ENCODE results near the gene TP53BP1. TPM values are rescaled to one million over a fixed set of nuclear protein-coding genes. Genes with fewer than 3 reads are reported as not detected.

TP53BP1 gene
- polyA plus RNA-seq, 3 donors from 2014 or later: 0.55 to 7.8 (median 3.0) TPM

DNA sequence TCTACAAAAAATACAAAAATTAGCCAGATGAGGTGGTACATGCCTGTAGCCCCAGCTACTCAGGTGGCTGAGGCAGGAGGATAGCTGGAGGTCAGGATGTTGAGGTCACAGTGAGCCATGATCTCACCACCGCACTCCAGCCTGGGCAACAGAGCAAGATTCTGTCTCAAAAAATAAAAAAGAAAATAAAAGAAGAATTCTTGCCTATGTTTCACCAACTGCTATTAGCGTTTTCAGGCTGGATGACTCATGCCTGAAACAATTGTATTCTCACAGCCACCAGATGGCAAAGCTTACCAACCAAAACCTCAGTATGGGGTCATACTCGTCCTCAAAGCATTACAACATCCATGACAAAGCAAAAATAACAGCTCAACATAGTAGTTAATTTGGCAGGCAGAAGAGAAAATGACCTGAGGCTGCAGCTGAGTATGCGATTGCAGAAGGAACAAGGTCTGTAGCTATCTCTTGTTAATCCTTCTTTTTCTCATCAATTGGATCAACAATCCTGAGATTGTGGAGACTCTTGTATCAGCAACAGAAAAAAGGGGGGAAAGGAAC, 52.2 kb downstream of the TP53BP1 start:
- H3K4me3 Mint-ChIP-seq: no peak overlapping the region
- peak overlapping the region in 2 of 6 donors; percentile 5 to 11 for H3K27ac Mint-ChIP-seq
- H3K9me3 Mint-ChIP-seq: no peaks in the 10 kb centered on the region
- H3K36me3 Mint-ChIP-seq: peaks cover 12 to 19% (median 14%) of the 10 kb centered on the region in 3 donors
- DNase-seq: peak; percentile 3 to 28 (median 4)
- H3K4me1 Mint-ChIP-seq: peaks cover 0 to 2% of the 10 kb centered on the region in 2 donors
- H3K27me3 Mint-ChIP-seq (ENCODE audit: low read depth in 3 of 3): no peaks in the 10 kb centered on the region

DNA sequence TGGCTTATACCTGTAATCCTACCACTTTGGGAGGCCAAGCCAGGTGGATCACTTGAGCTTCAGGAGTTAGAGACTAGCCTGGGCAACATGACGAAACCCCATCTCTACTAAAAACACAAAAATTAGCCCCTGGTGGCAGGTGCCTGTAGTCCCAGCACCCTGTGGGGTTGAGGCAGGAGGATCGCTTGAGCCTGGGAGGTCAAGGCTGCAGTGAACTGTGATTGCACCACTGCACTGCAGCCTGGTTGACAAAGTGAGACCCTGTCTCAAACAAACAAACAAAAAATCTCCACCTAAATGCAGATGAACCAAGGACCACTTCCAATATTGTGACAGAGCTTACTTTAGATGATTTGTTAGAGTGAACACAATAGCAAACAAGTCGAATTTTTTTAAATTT, 53.7 kb downstream of the TP53BP1 start:
- Mint-ChIP-seq H3K4me1 (peaks cover 0 to 2% of the 10 kb centered on the region in 2 donors), H3K36me3 (peaks cover 3 to 15% (median 7%) of the 10 kb centered on the region in 3 donors), H3K27ac (no peak overlapping the region), H3K4me3 (no peak overlapping the region), H3K9me3 (no peaks in the 10 kb centered on the region), H3K27me3 (ENCODE audit: low read depth in 3 of 3) (no peaks in the 10 kb centered on the region)
- no peak for DNase-seq

DNA sequence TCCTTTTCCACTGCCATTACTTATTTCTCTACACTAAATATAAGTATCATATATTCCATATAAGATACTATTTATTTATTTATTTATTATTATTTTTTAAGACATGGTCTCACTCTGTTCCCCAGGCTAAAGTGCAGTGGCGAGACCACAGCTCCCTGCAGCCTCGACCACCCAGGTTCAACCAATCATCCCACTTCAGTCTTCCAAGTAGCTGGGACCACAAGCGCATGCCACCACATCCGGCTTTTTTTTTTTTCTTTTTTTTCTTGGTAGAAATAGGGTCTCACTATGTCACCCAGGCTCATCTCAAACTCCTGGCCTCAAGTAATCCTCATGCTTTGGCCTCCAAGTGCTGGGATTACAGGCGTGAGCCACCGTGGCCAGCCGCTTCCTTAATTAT, 56.6 kb downstream of the TP53BP1 start:
- H3K36me3 Mint-ChIP-seq: peaks cover 16 to 34% (median 21%) of the 10 kb centered on the region in 3 donors
- no peak overlapping the region for H3K4me3 Mint-ChIP-seq
- peaks cover 0 to 2% of the 10 kb centered on the region in 2 donors for H3K4me1 Mint-ChIP-seq
- H3K9me3 Mint-ChIP-seq: no peaks in the 10 kb centered on the region
- H3K27me3 Mint-ChIP-seq (ENCODE audit: low read depth in 3 of 3): no peaks in the 10 kb centered on the region
- DNase-seq: no peak
- no peak overlapping the region for H3K27ac Mint-ChIP-seq

DNA sequence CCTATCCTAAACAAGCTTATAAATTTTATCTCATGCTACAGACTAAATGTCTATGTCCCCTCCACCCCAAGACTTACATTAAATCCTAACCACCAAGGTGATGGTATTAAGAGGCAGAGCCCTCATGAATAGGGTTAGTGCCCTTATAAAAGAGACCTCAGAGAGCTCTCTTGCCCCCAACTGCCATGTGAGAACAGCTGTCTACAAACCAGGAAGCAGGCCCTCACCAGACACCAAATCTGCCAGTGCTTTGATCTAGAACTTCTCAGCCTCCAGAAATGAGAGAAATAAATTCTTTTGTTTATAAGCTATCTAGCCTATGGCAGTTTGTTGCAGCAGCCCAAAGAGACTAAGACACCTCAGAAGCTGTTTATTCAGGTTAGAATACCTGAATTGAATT, 58.5 kb downstream of the TP53BP1 start:
- H3K4me1 Mint-ChIP-seq: no peaks in the 10 kb centered on the region
- H3K9me3 Mint-ChIP-seq: no peaks in the 10 kb centered on the region
- H3K4me3 Mint-ChIP-seq: no peak overlapping the region
- H3K36me3 Mint-ChIP-seq: peaks cover 18 to 35% (median 23%) of the 10 kb centered on the region in 3 donors
- H3K27me3 Mint-ChIP-seq (ENCODE audit: low read depth in 3 of 3): no peaks in the 10 kb centered on the region
- DNase-seq: no peak
- no peak overlapping the region for H3K27ac Mint-ChIP-seq

DNA sequence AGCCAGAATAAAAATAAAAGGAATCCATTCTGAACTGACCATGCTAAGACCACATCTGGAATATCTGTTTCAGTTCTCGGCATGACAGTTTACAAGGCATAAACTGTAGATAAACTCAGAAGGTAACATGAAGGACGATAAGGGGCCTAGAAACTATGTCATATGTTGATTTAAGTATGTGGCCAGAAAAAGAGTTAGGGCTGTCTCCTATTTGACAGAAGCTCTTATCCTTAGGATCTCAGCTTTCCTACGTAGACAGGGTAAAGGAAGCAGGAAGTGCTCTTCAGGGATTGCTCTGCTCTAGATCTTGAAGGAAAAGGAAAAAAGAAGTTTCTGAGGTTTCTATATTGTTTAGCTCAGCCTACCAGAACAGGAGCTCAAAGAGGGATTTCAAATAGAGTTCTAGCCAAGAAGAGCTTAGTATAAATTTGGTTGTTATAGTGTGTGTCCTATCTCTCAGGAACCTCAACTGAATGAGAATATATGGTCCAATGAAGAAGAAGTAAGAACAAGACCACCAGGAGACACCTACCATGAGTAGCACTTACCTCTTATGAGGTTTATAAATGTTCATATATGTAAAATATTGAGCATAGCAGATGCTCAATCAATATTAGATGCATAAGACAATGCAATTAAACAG, 59.2 kb downstream of the TP53BP1 start:
- H3K27me3 Mint-ChIP-seq (ENCODE audit: low read depth in 3 of 3): no peaks in the 10 kb centered on the region
- peaks cover 18 to 34% (median 23%) of the 10 kb centered on the region in 3 donors for H3K36me3 Mint-ChIP-seq
- H3K27ac Mint-ChIP-seq: peak overlapping the region in 1 of 6 donors; percentile 41
- DNase-seq: no peak
- no peak overlapping the region for H3K4me3 Mint-ChIP-seq
- H3K4me1 Mint-ChIP-seq: no peaks in the 10 kb centered on the region
- H3K9me3 Mint-ChIP-seq: no peaks in the 10 kb centered on the region

DNA sequence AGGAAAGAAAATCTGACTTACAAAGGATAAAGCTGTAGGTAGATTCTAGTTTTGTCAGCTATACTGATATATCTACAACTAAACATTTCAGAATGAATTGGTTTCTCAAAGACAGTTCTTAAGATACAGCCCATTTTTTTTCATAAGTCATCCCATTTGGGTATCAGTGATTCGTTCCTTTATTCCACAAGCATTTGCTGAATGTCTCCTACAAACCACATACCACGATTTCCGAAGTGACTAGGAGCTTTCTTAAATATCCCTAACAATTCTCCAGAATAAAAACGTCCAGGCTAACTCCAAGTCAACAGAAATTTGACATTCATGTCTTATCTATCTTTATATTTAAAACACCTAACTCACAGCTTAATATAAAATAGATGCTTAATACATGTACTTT, 59.8 kb downstream of the TP53BP1 start:
- Mint-ChIP-seq H3K36me3 (peaks cover 19 to 29% (median 24%) of the 10 kb centered on the region in 3 donors), H3K27ac (no peak overlapping the region), H3K4me3 (no peak overlapping the region), H3K27me3 (ENCODE audit: low read depth in 3 of 3) (no peaks in the 10 kb centered on the region), H3K4me1 (no peaks in the 10 kb centered on the region), H3K9me3 (no peaks in the 10 kb centered on the region)
- DNase-seq: no peak

DNA sequence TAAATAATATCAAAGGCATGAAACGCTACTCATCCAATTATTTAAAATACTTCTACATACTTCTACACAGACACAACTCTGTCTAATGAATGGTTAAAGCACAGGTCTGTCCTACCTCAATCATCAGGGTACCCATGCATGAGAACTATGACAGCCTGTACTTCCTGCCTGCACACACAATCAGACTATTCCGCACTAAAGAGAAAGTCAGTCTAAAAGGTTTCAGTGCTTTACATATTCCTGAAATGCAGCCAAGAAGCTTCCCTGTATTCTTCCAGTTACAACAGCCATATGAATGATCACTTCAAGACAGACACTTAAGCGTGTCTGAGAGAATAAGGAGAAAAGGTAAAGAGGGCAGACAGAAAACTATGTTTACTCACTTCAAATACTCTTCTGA, 63.3 kb downstream of the TP53BP1 start:
- Mint-ChIP-seq H3K9me3 (no peaks in the 10 kb centered on the region), H3K36me3 (peaks cover 29 to 36% (median 30%) of the 10 kb centered on the region in 3 donors), H3K27me3 (ENCODE audit: low read depth in 3 of 3) (peaks cover 0 to 2% (median 0%) of the 10 kb centered on the region in 3 donors), H3K4me3 (no peak overlapping the region), H3K4me1 (no peaks in the 10 kb centered on the region), H3K27ac (no peak overlapping the region)
- DNase-seq: no peak

DNA sequence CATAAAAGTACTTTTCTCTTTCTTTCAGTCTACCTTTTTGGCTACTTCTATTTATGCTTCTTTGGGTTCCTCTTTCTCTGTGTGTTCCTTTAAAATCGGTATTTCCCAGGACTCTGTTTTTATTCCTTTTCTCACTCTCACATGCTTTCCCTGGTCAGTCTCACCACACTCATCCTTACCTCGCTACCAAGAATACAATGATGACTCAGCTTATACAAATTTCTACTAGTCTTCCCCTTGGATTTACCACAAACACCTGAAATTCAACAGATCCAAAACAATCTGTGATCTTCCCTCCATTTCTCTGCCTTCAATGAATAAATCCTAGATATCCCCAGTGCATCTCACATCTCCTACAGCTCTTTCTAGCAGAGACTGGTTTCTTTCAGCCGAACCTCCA, 69.2 kb downstream of the TP53BP1 start:
- Mint-ChIP-seq H3K36me3 (peaks cover 33 to 41% (median 35%) of the 10 kb centered on the region in 3 donors), H3K27me3 (ENCODE audit: low read depth in 3 of 3) (peaks cover 0 to 2% (median 0%) of the 10 kb centered on the region in 3 donors), H3K4me1 (no peaks in the 10 kb centered on the region), H3K27ac (no peak overlapping the region), H3K4me3 (no peak overlapping the region), H3K9me3 (no peaks in the 10 kb centered on the region)
- DNase-seq: no peak

DNA sequence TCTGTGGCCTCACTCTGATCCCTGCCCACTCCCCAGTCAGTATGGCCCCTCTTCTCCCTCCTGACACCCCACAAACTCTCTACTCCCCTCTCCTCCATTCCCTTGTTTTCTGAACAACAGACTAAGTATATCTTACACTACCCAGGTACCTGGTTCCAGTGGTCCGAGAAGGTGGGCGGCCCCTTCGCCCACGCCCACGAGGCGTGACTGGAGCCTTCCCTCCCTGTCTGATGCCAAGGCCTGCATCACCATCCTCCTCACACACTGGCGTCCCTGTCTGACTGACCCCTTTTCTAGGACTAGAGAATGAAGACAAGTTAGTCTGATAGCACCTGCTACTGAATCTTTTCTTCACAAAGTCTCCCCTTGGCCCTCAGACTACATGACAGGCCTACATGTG, 72.1 kb downstream of the TP53BP1 start:
- no peak overlapping the region for H3K4me3 Mint-ChIP-seq
- no peaks in the 10 kb centered on the region for H3K9me3 Mint-ChIP-seq
- no peak for DNase-seq
- H3K27me3 Mint-ChIP-seq (ENCODE audit: low read depth in 3 of 3): peaks cover 0 to 2% (median 2%) of the 10 kb centered on the region in 3 donors
- no peaks in the 10 kb centered on the region for H3K4me1 Mint-ChIP-seq
- no peak overlapping the region for H3K27ac Mint-ChIP-seq
- H3K36me3 Mint-ChIP-seq: peaks cover 29 to 36% (median 35%) of the 10 kb centered on the region in 3 donors

DNA sequence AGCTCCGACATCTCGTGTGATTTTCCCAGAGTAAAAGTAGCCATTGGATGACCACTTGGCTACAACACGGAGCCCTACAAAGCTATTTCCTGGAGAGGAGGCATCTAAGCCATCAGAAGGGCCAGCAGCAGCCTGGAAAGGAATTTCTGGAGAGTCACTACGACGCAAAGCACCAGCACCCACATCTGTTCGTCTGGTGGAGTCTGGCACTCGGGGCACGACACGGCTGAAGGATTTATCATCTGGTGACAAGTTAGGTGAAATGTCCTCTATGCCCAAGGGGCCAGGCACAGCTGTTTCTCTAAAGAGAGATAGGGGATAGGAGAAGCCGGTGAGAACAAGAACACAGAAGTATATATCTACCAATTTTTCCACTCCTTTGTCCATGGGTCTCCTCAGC, 72.5 kb downstream of the TP53BP1 start:
- no peak overlapping the region for H3K27ac Mint-ChIP-seq
- DNase-seq: no peak
- H3K27me3 Mint-ChIP-seq (ENCODE audit: low read depth in 3 of 3): peaks cover 0 to 2% (median 0%) of the 10 kb centered on the region in 3 donors
- H3K4me3 Mint-ChIP-seq: no peak overlapping the region
- H3K9me3 Mint-ChIP-seq: no peaks in the 10 kb centered on the region
- peaks cover 29 to 40% (median 39%) of the 10 kb centered on the region in 3 donors for H3K36me3 Mint-ChIP-seq
- H3K4me1 Mint-ChIP-seq: no peaks in the 10 kb centered on the region

DNA sequence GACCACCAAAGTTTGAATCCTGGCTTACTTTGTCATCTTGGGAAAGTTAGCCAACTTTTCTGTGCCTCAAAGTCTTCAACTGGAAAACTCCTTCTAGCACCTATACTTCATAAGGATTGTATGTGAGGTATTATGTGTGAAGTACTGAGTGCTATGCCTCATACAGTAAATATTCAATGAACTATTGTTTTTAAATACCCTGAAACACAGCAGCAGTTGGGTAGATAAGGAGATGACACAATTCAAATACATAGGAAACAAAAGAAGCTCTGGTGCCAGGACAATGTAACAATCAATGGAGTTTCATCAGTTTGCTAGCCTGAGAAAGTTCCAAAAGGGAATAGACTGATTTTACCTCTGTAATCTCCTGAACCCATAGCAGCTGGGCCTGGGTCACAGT, 78.8 kb downstream of the TP53BP1 start:
- Mint-ChIP-seq H3K27me3 (ENCODE audit: low read depth in 3 of 3) (peaks cover 0 to 2% (median 2%) of the 10 kb centered on the region in 3 donors), H3K36me3 (peaks cover 18 to 37% (median 21%) of the 10 kb centered on the region in 3 donors), H3K4me3 (no peak overlapping the region), H3K4me1 (no peaks in the 10 kb centered on the region), H3K27ac (no peak overlapping the region), H3K9me3 (no peaks in the 10 kb centered on the region)
- no peak for DNase-seq

DNA sequence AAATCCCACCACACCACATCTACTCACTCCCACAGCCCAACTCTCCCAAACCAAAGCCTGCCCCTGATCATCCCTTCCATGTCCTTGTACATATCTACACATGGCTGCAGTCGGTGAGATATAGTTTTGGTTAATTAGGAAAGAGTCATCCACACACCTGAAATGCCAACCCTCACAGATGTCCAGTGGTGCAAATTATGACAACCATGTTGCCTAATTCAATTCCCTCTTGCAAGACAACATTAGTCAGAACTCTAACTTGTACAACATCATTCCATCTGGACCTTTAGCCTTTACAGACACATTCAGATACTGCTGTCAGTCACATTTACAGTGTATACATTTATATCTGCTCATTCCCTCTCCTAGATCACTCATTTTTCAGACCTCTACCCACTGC, 80.9 kb downstream of the TP53BP1 start:
- Mint-ChIP-seq H3K4me1 (no peaks in the 10 kb centered on the region), H3K9me3 (no peaks in the 10 kb centered on the region), H3K36me3 (peaks cover 14 to 45% (median 21%) of the 10 kb centered on the region in 3 donors), H3K4me3 (no peak overlapping the region), H3K27ac (no peak overlapping the region), H3K27me3 (ENCODE audit: low read depth in 3 of 3) (peaks cover 0 to 2% (median 0%) of the 10 kb centered on the region in 3 donors)
- DNase-seq: no peak

DNA sequence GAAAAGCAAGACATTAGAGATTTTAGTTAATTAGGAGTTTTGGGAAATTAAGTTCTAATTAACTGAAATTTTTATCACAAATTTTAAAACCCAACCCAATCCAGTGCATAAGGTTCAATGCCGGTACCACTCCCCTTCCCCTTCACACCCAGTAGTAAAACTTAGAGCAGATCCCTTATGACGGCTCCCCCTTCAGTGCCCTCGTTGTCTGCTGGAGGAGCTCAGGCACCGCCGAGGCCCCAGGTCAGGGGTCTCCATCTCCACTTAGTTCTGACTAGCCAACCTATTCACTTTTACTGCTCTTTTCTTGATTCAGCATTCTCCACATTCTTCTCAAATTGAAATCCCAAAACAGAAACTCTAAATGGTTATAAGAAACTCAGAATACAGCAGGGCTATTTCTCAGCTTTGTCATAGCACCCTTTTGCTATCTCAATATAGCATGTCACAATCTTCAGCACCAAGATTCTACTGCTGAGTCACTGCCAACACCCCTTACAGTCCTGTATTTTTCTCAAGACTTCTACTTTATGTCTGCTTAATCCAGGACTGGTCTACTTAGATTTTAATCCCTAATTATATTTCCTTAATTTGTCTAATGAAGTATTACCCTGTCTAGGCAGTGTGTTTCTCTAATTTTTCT, 82.3 kb downstream of the TP53BP1 start:
- Mint-ChIP-seq H3K27me3 (ENCODE audit: low read depth in 3 of 3) (peaks cover 0 to 2% (median 0%) of the 10 kb centered on the region in 3 donors), H3K4me3 (no peak overlapping the region), H3K4me1 (no peaks in the 10 kb centered on the region), H3K9me3 (no peaks in the 10 kb centered on the region), H3K36me3 (peaks cover 17 to 48% (median 19%) of the 10 kb centered on the region in 3 donors), H3K27ac (no peak overlapping the region)
- DNase-seq: no peak

DNA sequence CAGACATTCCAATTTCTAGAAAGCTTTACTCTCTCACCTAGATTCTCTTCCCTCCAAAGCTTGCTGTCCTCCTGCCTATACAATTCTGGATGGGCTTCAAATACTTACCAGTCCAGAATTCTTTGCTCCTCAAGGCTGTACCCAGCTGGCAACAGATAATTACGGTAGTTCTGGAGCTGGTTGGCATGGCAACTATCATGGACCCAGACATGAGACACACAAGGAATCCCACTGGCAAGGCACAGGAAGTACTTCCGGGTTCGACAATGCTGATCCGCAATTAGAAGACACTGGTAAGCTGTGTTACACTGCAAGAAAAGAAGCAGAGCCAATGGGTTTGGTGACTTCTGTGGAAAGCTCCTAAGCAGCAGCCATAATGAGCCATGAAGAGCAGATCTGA, 84.2 kb downstream of the TP53BP1 start:
- Mint-ChIP-seq H3K36me3 (peaks cover 11 to 43% (median 17%) of the 10 kb centered on the region in 3 donors), H3K4me1 (no peaks in the 10 kb centered on the region), H3K27ac (peak overlapping the region in 2 of 6 donors; percentile 7 to 53), H3K27me3 (ENCODE audit: low read depth in 3 of 3) (peaks cover 0 to 2% (median 0%) of the 10 kb centered on the region in 3 donors), H3K4me3 (no peak overlapping the region), H3K9me3 (no peaks in the 10 kb centered on the region)
- no peak for DNase-seq

Data from immature natural killer cell (primary cell).